Measurements from ENCODE around the gene KCNIP4.

DNA sequence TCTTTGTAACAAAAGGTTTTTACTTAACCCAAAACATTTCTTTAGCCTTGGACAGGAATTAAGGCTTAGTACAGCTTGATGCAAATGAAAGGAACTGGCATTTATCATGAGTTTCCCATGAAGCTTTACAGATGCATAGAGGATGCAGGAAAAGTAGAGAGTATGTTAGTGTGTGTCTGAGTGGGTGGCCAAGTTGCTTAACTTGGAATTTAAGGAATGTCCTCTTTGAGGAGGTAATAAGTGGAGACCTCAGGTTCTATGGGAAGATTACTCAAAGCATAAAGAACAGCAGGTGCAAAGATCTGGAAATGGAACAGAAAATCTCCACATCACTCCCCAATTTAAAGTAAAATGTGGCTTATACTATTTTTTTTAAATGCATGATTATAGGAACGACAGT, 457.9 kb downstream of the KCNIP4 start:
- TF ChIP-seq POLR2AphosphoS5 (IDR thresholded peaks at IDR 0.05; ENCODE audit: low read depth): no peak
- TF ChIP-seq, protein P1, sequence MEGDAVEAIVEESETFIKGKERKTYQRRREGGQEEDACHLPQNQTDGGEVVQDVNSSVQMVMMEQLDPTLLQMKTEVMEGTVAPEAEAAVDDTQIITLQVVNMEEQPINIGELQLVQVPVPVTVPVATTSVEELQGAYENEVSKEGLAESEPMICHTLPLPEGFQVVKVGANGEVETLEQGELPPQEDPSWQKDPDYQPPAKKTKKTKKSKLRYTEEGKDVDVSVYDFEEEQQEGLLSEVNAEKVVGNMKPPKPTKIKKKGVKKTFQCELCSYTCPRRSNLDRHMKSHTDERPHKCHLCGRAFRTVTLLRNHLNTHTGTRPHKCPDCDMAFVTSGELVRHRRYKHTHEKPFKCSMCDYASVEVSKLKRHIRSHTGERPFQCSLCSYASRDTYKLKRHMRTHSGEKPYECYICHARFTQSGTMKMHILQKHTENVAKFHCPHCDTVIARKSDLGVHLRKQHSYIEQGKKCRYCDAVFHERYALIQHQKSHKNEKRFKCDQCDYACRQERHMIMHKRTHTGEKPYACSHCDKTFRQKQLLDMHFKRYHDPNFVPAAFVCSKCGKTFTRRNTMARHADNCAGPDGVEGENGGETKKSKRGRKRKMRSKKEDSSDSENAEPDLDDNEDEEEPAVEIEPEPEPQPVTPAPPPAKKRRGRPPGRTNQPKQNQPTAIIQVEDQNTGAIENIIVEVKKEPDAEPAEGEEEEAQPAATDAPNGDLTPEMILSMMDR (IDR thresholded peaks at IDR 0.05; ENCODE audit: insufficient read depth, low read length): no peak
- TF ChIP-seq, protein P2, sequence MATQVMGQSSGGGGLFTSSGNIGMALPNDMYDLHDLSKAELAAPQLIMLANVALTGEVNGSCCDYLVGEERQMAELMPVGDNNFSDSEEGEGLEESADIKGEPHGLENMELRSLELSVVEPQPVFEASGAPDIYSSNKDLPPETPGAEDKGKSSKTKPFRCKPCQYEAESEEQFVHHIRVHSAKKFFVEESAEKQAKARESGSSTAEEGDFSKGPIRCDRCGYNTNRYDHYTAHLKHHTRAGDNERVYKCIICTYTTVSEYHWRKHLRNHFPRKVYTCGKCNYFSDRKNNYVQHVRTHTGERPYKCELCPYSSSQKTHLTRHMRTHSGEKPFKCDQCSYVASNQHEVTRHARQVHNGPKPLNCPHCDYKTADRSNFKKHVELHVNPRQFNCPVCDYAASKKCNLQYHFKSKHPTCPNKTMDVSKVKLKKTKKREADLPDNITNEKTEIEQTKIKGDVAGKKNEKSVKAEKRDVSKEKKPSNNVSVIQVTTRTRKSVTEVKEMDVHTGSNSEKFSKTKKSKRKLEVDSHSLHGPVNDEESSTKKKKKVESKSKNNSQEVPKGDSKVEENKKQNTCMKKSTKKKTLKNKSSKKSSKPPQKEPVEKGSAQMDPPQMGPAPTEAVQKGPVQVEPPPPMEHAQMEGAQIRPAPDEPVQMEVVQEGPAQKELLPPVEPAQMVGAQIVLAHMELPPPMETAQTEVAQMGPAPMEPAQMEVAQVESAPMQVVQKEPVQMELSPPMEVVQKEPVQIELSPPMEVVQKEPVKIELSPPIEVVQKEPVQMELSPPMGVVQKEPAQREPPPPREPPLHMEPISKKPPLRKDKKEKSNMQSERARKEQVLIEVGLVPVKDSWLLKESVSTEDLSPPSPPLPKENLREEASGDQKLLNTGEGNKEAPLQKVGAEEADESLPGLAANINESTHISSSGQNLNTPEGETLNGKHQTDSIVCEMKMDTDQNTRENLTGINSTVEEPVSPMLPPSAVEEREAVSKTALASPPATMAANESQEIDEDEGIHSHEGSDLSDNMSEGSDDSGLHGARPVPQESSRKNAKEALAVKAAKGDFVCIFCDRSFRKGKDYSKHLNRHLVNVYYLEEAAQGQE (IDR thresholded peaks at IDR 0.05; ENCODE audit: insufficient replicate concordance, low read depth): no peak
- TF ChIP-seq SPI1 (IDR thresholded peaks at IDR 0.05; ENCODE audit: borderline replicate concordance, low read depth): no peak
- TF ChIP-seq GABPA (IDR thresholded peaks at IDR 0.05; ENCODE audit: low read depth): no peak

Measured in HL-60 (cell line).